HG03064 (cell line): ENCODE measurements around the gene SND1.
A peak's percentile ranks its signal among the peaks of the same experiment; 100 is the strongest.
"Not testable (repeated sequence)": the region's sequence is repeated elsewhere in the genome, so short reads cannot be mapped to it uniquely, and the experiment has no call there.

Source experiments
- ATAC-seq: cut with Tn5 transposase; IDR thresholded peaks from one replicate; pipeline ENCODE4 v1.9.1; 2021; ENCODE audit warnings: low read depth; ENCODE audit not compliant: unreplicated experiment

SND1 gene

GRCh38 chr7:127652333-127653248, 597 bp downstream of the SND1 start:
- peak; percentile 17 for ATAC-seq

DNA sequence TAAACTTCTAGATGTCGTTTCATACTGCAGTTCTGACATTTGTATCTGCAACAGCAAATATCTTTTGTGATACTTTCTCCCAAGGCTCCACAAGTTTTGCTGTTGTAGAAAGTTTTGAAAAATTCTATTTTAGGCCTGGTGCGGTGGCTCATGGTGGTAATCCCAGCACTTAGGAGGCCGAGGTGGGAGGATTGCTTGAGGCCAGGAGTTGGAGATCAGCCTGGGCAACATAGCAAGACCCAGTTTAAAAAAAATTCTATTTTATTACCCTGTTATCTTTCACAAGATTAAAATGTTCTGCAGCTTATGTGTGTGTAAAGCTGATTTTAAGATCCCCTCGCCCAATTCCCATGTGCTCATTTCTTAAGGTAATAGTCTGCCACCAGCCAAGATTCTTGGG, 1.4 kb downstream of the SND1 start:
- ATAC-seq = no peak

- ATAC-seq = no peak
Measured at GRCh38 chr7:127654404-127655394, 2.7 kb downstream of the SND1 start.

GRCh38 chr7:127655720-127656119, 3.7 kb downstream of the SND1 start:
- ATAC-seq = no peak

- ATAC-seq = no peak
Measured at GRCh38 chr7:127657500-127657899, 5.5 kb downstream of the SND1 start.

DNA sequence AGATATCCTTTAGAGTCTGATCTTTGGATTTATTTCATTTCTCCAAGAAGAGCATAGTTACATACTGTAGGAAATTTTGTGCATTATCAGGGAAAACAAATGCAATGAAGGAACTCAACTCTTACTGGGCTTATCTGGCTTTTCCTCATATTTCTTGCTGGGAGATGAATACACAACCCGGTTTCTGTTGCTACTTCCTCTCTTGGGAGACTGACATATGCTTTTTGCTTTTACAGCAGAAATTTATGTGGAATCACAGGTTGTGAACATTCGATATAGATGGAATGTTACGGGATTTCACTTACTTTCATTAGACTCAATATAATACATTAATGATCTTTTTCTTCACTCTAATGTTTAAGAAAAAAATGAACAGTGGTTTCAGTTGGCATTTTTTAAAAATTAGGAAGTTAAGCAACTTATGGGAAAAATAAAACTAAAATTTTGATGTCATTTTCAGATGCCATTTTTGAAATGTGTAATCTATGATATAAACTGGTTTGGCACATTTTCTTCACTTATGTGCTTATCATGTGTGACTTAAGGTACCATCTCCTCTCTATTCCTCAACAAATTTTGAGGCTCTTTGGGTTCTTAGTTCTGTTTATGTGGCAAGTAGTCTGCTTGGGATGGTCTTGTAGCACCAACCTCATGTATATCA, 7.1 kb downstream of the SND1 start:
- no peak for ATAC-seq

GRCh38 chr7:127665922-127666321, 13.9 kb downstream of the SND1 start:
- ATAC-seq = no peak

DNA sequence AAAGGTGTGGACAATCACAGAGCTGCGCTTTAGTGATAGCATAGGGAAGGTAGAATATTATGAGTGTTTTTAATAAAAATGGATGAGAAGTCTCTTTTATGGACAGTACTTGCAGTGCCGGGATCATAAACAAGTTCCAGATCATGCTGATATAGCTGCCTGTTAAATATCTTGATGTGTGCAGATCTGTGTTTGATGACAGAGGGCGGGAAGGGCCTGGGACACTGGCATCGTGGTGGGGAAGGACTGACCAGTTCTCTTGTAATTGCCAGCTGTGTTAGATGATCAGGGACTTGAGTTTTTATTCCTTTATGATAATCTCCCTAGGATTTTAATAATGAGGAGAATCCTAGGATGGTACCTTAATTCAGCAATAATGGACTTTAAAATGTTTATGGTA, 14.6 kb downstream of the SND1 start:
- no peak for ATAC-seq

DNA sequence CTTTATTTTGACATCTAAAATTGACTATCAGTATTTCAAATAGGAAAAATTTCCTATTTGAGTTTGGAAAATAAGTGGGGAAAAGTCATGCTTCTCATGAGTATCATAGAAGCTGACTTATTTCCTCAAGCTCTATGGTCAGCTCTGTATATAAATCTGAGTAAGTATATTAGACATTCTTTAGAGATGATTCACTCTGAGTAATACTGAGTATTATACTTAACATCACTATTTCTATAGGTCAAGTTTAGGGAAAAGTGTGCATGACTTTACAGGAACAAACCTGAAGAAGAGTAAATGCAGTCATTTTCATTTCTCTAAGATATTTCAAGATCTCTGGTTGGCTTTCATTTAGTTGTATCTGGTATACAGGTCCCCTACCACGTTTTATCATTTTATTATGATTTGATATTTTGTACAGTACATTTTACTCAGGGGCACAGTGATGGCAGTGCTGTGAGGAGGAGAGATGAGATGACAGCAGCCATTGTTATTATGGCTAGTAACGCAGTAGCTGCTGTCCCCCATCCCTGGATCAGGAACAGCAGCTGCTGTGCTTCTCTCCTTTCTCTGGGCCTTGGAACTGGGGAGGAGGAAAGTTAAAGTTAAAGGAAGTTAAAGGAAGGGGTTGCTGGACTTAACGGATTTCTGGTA, 15.2 kb downstream of the SND1 start:
- no peak for ATAC-seq

GRCh38 chr7:127667759-127668530, 16.0 kb downstream of the SND1 start:
- no peak for ATAC-seq

DNA sequence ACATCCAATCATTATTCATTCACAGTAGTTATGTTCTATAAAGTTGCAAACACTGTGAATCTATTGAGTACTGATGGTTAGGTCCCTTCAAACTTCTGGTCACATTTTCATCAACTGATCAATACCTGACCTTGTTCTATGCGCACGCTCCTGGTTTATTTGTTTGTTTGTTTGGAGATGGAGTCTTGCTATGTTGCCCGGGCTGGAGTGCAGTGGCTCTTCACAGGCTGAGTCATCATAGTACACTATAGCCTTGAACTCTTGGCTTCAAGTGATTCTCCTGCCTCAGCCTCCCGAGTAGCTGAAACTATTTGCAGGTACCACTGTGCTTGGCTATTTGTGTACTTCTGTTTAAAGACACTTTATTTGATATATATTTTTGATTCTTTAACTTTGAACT, 19.3 kb downstream of the SND1 start:
- ATAC-seq = no peak

DNA sequence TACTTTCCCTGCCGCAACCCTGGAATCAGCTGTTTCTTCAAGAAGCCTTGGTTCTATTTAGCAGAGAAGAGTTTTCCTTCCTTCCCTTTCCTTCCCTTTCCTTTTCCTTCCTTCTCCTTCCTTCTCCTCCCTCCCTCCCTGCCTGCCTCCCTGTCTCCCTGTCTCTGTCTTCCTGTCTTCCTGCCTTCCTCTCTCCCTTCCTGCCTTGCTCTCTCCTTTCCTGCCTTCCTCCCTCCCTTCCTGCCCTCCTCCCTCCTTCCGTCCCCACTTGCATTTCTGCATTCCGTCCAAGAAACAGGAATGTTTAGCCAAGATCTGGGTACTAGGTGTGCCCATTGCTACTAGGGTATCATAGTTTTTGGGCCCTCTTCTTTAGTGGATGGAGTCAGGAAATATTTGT, 21.9 kb downstream of the SND1 start:
- no peak for ATAC-seq

DNA sequence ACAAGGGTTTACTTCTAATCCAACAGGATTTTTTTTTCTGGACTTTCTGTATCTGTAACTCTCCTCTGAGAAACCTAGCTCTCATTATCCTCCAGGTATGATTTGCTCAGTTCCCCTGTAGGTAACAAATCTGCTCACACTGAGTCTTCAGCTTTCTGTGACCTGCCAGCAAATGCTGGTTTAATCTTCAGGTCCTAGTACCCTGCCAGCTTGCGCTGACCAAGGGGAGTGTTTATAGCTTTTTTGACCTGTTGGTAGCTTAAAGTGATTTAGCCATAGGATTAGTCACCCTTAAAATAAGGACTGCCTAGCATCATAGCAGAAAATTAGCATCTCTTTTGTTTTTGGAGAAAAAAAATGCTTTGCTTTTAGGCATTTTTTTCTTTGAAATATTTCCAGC, 22.4 kb downstream of the SND1 start:
- no peak for ATAC-seq

GRCh38 chr7:127674923-127675322, 22.9 kb downstream of the SND1 start:
- not testable (repeated sequence) for ATAC-seq

GRCh38 chr7:127675721-127676120, 23.7 kb downstream of the SND1 start:
- ATAC-seq = no peak

GRCh38 chr7:127677433-127678230, 25.6 kb downstream of the SND1 start:
- ATAC-seq = no peak

DNA sequence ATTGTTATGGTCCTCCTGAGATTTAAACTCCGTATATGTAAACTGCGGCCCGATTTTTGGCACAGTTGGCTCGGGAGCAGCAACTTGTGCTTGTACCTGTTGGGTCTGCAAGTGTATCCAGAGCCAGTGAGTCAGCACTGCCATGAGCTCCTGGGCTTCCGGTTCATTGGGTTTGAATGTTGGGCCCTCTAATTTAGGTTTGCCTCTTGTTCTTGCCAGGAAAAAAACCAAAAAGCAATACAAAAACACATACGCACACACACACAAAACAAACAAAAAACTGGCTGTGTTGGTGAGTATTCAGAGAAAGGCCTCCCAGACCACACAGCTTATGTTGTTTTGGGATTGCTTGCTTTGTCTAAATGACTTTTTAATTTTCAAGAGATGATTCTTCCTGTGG, 26.3 kb downstream of the SND1 start:
- ATAC-seq = no peak

GRCh38 chr7:127678947-127679346, 27.0 kb downstream of the SND1 start:
- ATAC-seq = peak; percentile 91

DNA sequence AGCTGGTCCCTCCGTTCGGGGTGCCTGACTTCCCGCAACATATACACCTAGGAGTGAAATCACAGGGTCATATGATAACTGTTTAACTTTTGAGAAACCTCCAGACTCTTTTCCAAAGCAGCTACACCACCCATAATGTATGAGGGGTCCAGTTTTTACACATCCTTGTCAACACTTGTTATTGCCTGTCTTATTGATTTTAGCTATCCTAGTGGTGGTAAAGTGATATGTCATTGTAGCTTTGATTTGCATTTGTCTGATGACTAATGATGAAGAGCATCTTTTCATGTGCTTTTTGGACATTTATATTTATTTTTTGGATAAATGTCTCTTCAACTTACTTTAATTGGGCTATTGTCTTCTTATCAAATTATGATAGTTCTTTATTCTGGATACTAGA, 29.0 kb downstream of the SND1 start:
- no peak for ATAC-seq
